Stomach (tissue), 9 donors: ENCODE measurements around the gene TRIP6. TPM values are rescaled to one million over a fixed set of nuclear protein-coding genes. Genes with fewer than 3 reads are reported as not detected.

Experiments
- DNase-seq, 2 donors: peaks; one replicate each; pipeline versions ENCODE4 v3.0.0 to v3.0.0-alpha.2; 2013 to 2019
- H3K27ac ChIP-seq, 5 donors: fragments of 200-600 bp in 4 of 5; sonication (generic) in 4 of 5; one replicate each; pipeline ENCODE4 v1.5.1; 2013 to 2019; ENCODE audit warnings: mild to moderate bottlenecking in 1 of 5, moderate library complexity in 1 of 5
- H3K27me3 ChIP-seq, 3 donors: fragments of 200-600 bp; sonication (generic); one replicate each; pipeline ENCODE4 v1.5.1; 2017 to 2019; ENCODE audit warnings: mixed run types in 1 of 3
- H3K36me3 ChIP-seq, 4 donors: fragments of 200-600 bp; sonication (generic); 1 replicate in 3 of 4; 2 replicates in 1 of 4; pipeline ENCODE4 v1.5.1; 2016 to 2019
- H3K4me1 ChIP-seq, 4 donors: fragments of 200-600 bp; sonication (generic); one replicate each; pipeline ENCODE4 v1.5.1; 2016 to 2019
- H3K4me3 ChIP-seq, 4 donors: fragments of 200-600 bp; sonication (generic) in 3 of 4; one replicate each; pipeline ENCODE4 v1.5.1; 2016 to 2019; ENCODE audit warnings: mild to moderate bottlenecking in 1 of 4
- H3K9me3 ChIP-seq, 4 donors: fragments of 200-600 bp; sonication (generic); one replicate each; pipeline ENCODE4 v1.5.1; 2016 to 2019
- EP300 ChIP-seq: sonication (generic); formaldehyde crosslinking; IDR thresholded peaks from one replicate; pipeline ENCODE4 v1.6.1; 2017; ENCODE audit warnings: antibody characterized with exemption
- POLR2A ChIP-seq, 4 donors: fragments of 450-650 bp; IDR thresholded peaks; one replicate each; pipeline ENCODE4 v1.6.1; 2016; ENCODE audit warnings: antibody characterized with exemption in 4 of 4, control low read depth in 2 of 4, mild to moderate bottlenecking in 1 of 4, moderate library complexity in 1 of 4
- POLR2AphosphoS5 ChIP-seq, 3 donors: sonication (generic); formaldehyde crosslinking; IDR thresholded peaks; one replicate each; pipeline ENCODE4 v1.6.1; 2016; ENCODE audit warnings: antibody characterized with exemption in 3 of 3
- WGBS, 5 donors: extraction: QIAGEN DNeasy Blood & Tissue Kit in 3 of 5; methylation state at CpG; one replicate each; pipeline versions ENCODE4 v1.1.5 to v1.1.7; 2013 to 2018; 5-methylcytosine and 5-hydroxymethylcytosine counted together
- intact Hi-C: fragments of 100-400 bp; cut with DNase I; formaldehyde crosslinking; loops from one replicate; pipeline ENCODE4 v1.15.1; 2023; ENCODE audit warnings: low total_unique reads
- polyA plus RNA-seq, 3 donors: library from polyadenylated mRNA; stranded (reverse); fragments of 200-250 nt; gene quantifications; one replicate each; pipeline ENCODE4 v1.2.3, GENCODE V29; 2013
- total RNA-seq, 5 donors: library from RNA; depleted of rRNA; stranded (reverse); fragments of >200 nt; gene quantifications; one replicate each; pipeline versions ENCODE4 v1.1.0 to v1.2.3, GENCODE V29; 2014 to 2016
- TF ChIP-seq, protein P1 (sequence below), 7 experiments: fragments of 450-650 bp in 4 of 7; fragments of 200-600 bp in 3 of 7; sonication (generic) in 3 of 7; IDR thresholded peaks; one replicate each; pipeline ENCODE4 v1.5.1; 2016 to 2019; ENCODE audit warnings: antibody characterized with exemption in 7 of 7, control low read depth in 2 of 7, mild to moderate bottlenecking in 1 of 7
- donor health status: healthy with polysubstance abuse.
- donor health status: Bipolar disorder and iron deficiency.
- donor health status: healthy.

TRIP6 gene
- total and polyA plus RNA-seq, 8 donors = 4.7 to 50.0 (median 25.0) TPM

DNA sequence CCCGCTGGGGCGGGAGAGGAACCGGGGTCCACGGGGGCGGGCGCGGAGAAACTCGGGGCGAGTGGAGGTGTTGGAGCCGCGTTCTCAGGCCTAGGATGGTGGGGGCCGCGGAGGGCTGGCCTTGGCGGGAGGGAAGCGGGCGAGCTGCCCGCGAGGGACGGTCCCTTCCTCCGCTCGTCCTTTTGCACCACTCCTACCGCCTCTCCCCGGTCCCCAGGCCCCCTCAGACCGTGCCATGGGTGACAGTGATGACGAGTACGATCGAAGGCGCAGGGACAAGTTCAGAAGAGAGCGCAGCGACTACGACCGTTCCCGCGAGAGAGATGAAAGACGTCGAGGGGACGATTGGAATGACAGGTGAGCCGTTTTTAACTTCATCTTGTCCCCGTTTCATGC lies 8.2 kb downstream of the TRIP6 start:
- TF ChIP-seq POLR2A (IDR thresholded peaks at IDR 0.05) (no peak), POLR2AphosphoS5 (IDR thresholded peaks at IDR 0.05) (no peak), EP300 (no peak)
- TF ChIP-seq, protein P1, sequence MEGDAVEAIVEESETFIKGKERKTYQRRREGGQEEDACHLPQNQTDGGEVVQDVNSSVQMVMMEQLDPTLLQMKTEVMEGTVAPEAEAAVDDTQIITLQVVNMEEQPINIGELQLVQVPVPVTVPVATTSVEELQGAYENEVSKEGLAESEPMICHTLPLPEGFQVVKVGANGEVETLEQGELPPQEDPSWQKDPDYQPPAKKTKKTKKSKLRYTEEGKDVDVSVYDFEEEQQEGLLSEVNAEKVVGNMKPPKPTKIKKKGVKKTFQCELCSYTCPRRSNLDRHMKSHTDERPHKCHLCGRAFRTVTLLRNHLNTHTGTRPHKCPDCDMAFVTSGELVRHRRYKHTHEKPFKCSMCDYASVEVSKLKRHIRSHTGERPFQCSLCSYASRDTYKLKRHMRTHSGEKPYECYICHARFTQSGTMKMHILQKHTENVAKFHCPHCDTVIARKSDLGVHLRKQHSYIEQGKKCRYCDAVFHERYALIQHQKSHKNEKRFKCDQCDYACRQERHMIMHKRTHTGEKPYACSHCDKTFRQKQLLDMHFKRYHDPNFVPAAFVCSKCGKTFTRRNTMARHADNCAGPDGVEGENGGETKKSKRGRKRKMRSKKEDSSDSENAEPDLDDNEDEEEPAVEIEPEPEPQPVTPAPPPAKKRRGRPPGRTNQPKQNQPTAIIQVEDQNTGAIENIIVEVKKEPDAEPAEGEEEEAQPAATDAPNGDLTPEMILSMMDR (IDR thresholded peaks at IDR 0.05) = no peak
- Histone ChIP-seq H3K27me3 (no peaks in the 10 kb centered on the region), H3K4me3 (peak overlapping the region; percentile 82 to 98 (median 92)), H3K27ac (peak overlapping the region; percentile 89 to 97 (median 93)), H3K36me3 (peaks cover 25 to 76% (median 67%) of the 10 kb centered on the region in 4 donors), H3K9me3 (no peaks in the 10 kb centered on the region), H3K4me1 (peaks cover 31 to 62% (median 54%) of the 10 kb centered on the region in 4 donors)
- intact Hi-C loops = no loop called here
- DNase-seq = peak in 1 of 2 donors; percentile 69
- WGBS, 5 donors = 0 to 1% (median 0%) methylated on average over 18 to 39 of the region's 39 CpGs

DNA sequence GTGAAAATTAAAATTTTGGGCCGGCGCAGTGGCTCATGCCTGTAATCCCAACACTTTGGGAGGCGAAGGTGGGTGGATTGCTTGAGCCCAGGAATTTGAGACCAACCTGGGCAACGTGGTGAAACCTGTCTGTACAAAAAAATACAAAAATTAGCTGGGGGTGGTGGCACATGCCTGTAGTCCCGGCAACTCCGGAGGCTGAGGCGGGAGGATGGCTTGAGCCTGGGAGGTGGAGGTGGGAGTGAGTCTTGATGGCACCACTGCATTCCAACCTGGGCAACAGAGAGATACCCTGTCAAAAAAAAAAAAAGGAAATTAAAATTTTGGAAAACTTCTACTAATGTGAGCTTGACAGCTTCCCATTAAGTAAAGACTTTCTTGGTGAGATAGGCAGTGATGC lies 10.8 kb downstream of the TRIP6 start:
- H3K4me1 ChIP-seq = peaks cover 31 to 65% (median 56%) of the 10 kb centered on the region in 4 donors
- TF ChIP-seq, protein P1 (IDR thresholded peaks at IDR 0.05) = no peak
- TF ChIP-seq POLR2A (IDR thresholded peaks at IDR 0.05) (no peak), EP300 (no peak), POLR2AphosphoS5 (IDR thresholded peaks at IDR 0.05) (no peak)
- no peak for DNase-seq
- H3K27ac ChIP-seq = peak overlapping the region in 1 of 5 donors; percentile 18
- WGBS, 5 donors = 66 to 86% (median 77%) methylated on average over 7 of the region's 7 CpGs
- H3K27me3 ChIP-seq = no peaks in the 10 kb centered on the region
- H3K36me3 ChIP-seq = peaks cover 35 to 76% (median 67%) of the 10 kb centered on the region in 4 donors
- intact Hi-C loops = no loop called here
- peak overlapping the region in 1 of 4 donors; percentile 10 for H3K4me3 ChIP-seq
- no peaks in the 10 kb centered on the region for H3K9me3 ChIP-seq

DNA sequence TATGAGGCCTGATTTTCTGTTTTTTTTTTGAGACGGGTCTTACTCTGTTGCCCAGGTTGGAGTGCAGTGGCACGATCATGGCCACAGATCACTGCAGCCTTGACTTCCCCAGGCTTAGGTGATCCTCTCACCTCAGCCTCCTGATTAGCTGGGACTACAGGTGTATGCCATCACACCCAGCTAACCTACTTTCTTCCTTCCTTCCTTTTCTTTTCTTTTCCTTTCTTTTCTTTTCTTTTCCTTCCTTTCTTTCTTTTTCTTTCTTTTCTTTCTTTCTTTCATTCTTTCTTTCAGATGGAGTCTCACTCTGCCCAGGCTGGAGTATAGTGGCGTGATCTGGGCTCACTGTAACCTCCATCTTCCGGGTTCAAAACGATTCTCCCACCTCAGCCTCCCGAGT lies 11.5 kb downstream of the TRIP6 start:
- no peaks in the 10 kb centered on the region for H3K27me3 ChIP-seq
- WGBS, 5 donors = 66 to 70% (median 68%) methylated on average over 6 of the region's 6 CpGs
- H3K36me3 ChIP-seq = peaks cover 37 to 76% (median 67%) of the 10 kb centered on the region in 4 donors
- H3K9me3 ChIP-seq = no peaks in the 10 kb centered on the region
- no peak overlapping the region for H3K4me3 ChIP-seq
- no peak for DNase-seq
- TF ChIP-seq POLR2AphosphoS5 (IDR thresholded peaks at IDR 0.05) (no peak), POLR2A (IDR thresholded peaks at IDR 0.05) (no peak), EP300 (no peak)
- TF ChIP-seq, protein P1 (IDR thresholded peaks at IDR 0.05) = no peak
- peaks cover 31 to 63% (median 55%) of the 10 kb centered on the region in 4 donors for H3K4me1 ChIP-seq
- H3K27ac ChIP-seq = peak overlapping the region in 2 of 5 donors; percentile 14 to 18
- intact Hi-C loops = no loop called here

DNA sequence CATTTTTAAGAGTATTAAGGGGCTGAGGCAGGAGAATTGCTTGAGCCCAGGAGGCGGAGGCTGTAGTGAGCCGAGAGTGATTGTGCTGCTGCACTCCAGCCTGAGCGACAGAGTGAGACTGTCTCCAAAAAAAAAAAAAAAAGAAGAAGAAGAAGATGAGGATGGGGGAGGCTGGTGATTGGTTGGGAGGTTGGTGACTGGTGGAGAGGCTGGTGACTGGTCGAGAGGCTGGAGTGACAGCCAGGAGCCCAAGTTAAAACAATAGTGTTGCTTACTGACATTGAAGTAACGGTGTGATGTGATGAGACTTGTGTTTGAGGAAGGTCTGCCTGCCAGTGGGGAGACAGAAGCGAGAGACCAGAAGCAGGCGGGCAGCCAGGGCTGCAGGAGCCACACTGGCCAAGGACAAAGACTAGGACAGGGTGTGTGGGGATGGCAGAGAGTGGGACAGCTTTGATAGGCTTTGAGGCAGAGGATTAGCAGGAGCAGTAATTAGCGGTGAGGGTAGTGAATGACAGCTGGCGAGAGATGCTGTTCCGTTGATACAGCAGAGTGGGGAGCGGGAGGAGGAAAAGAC lies 12.6 kb downstream of the TRIP6 start:
- peaks cover 48 to 82% (median 76%) of the 10 kb centered on the region in 4 donors for H3K36me3 ChIP-seq
- intact Hi-C loops = no loop called here
- 84 to 89% (median 84%) methylated on average over 11 of the region's 11 CpGs for WGBS, 5 donors

More for the DNA sequence above, 12.6 kb downstream of the TRIP6 start:
- Histone ChIP-seq H3K4me3 (no peak overlapping the region), H3K9me3 (no peaks in the 10 kb centered on the region), H3K27ac (no peak overlapping the region), H3K27me3 (no peaks in the 10 kb centered on the region), H3K4me1 (peaks cover 24 to 54% (median 46%) of the 10 kb centered on the region in 4 donors)
- no peak for DNase-seq
- TF ChIP-seq EP300 (no peak), POLR2AphosphoS5 (IDR thresholded peaks at IDR 0.05) (no peak), POLR2A (IDR thresholded peaks at IDR 0.05) (no peak)
- TF ChIP-seq, protein P1 (IDR thresholded peaks at IDR 0.05) = no peak
